ENCODE data around the gene MYO6.

- TF ChIP-seq EZH2 (IDR thresholded peaks at IDR 0.05) (no peak), POLR2AphosphoS5 (IDR thresholded peaks at IDR 0.05; ENCODE audit: borderline replicate concordance, low read depth, low read length) (no peak), FOXP2 (optimal IDR thresholded peaks at IDR 0.05; ENCODE audit: control extremely low read depth, extremely low read length, insufficient read depth) (no peak)
These were observed 107.9 kb downstream of the MYO6 start for GRCh38 chr6:75856902-75857301.

Data from SK-N-MC (cell line).